Neural crest cell (in vitro differentiated cells): ENCODE results near the gene ATG2A. TPM values are rescaled to one million over a fixed set of nuclear protein-coding genes. Genes with fewer than 3 reads are reported as not detected.
A peak's percentile ranks its signal among the peaks of the same experiment; 100 is the strongest.

Experiments
- DNase-seq: peaks from one replicate; pipeline ENCODE4 v3.0.0; 2021; ENCODE audit warnings: low read depth, mixed read lengths, low spot score
- H3K27ac Mint-ChIP-seq: one replicate; pipeline ENCODE4 v1.8.0; 2021; ENCODE audit warnings: mild to moderate bottlenecking, mixed read lengths; ENCODE audit not compliant: unreplicated experiment
- H3K27me3 Mint-ChIP-seq: 2 replicates; pipeline ENCODE4 v1.8.0; 2021; ENCODE audit warnings: low read depth, mild to moderate bottlenecking, mixed read lengths
- H3K36me3 Mint-ChIP-seq: 2 replicates; pipeline ENCODE4 v1.8.0; 2021; ENCODE audit warnings: low read depth, mild to moderate bottlenecking, mixed read lengths
- H3K4me1 Mint-ChIP-seq: 2 replicates; pipeline ENCODE4 v1.8.0; 2021; ENCODE audit warnings: mixed read lengths
- H3K4me3 Mint-ChIP-seq: one replicate; pipeline ENCODE4 v1.8.0; 2021; ENCODE audit warnings: mild to moderate bottlenecking, mixed read lengths
- H3K9me3 Mint-ChIP-seq: 2 replicates; pipeline ENCODE4 v1.8.0; 2021; ENCODE audit warnings: mixed read lengths
- total RNA-seq: library from RNA; stranded (reverse); gene quantifications from 2 replicates; pipeline ENCODE4 v1.2.1, GENCODE V29; 2021
- TF ChIP-seq, protein P1 (sequence below): fragments of 200-600 bp; sonication (generic); conservative IDR thresholded peaks from 2 replicates; pipeline ENCODE4 v1.5.0; 2021; ENCODE audit warnings: antibody characterized with exemption, mild to moderate bottlenecking

Gene ATG2A
- total RNA-seq, 1 donor from 2014 or later, result 24.8 TPM

DNA sequence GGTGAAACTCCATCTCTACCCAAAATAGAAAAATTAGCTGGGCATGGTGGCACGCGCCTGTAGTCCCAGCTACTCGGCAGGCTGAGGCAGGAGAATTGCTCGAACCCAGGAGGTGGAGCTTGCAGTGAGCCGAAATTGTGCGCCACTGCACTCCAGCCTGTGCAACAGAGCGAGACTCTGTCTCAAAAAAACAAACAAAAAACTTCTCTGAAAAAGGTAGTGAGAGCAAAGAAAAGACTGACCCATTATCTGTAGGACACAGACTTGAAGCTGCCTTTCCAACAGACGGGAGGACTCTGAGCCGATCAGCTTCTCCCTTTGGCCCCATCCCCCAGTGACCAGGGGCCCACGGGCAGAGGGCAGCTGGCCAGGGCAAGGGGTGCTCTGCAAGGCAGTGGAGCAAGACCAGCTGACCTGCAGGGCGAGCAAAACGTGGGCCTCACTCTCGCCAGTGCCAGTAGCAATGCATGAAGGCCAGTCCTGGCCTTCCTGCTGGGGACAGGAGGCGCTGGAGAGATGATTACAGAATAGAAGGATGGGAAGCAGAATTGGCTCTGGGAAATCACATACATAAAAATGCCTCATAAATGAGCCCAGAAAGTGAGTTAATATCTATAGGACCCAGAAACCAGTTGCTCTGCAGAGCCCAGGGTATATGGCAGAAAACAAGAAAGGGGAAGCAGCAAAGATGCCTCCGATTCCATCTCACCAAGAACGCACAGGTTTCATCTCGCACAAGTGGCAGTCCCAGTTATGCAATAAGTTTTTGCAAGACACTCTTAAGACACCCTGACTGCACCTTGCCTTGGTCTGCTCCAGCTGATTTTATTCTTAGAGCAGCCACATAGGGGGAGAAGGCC, 41.4 kb downstream of the ATG2A start:
- H3K36me3 Mint-ChIP-seq, result no peaks in the 10 kb centered on the region
- H3K4me3 Mint-ChIP-seq, result peak overlapping the region; percentile 98
- H3K27me3 Mint-ChIP-seq, result no peaks in the 10 kb centered on the region
- H3K4me1 Mint-ChIP-seq, result peaks cover 65% of the 10 kb centered on the region
- TF ChIP-seq, protein P1, sequence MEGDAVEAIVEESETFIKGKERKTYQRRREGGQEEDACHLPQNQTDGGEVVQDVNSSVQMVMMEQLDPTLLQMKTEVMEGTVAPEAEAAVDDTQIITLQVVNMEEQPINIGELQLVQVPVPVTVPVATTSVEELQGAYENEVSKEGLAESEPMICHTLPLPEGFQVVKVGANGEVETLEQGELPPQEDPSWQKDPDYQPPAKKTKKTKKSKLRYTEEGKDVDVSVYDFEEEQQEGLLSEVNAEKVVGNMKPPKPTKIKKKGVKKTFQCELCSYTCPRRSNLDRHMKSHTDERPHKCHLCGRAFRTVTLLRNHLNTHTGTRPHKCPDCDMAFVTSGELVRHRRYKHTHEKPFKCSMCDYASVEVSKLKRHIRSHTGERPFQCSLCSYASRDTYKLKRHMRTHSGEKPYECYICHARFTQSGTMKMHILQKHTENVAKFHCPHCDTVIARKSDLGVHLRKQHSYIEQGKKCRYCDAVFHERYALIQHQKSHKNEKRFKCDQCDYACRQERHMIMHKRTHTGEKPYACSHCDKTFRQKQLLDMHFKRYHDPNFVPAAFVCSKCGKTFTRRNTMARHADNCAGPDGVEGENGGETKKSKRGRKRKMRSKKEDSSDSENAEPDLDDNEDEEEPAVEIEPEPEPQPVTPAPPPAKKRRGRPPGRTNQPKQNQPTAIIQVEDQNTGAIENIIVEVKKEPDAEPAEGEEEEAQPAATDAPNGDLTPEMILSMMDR, result no peak
- no peak overlapping the region for H3K27ac Mint-ChIP-seq
- H3K9me3 Mint-ChIP-seq, result no peaks in the 10 kb centered on the region
- DNase-seq, result no peak

- no peak for DNase-seq
- no peaks in the 10 kb centered on the region for H3K36me3 Mint-ChIP-seq
- H3K27me3 Mint-ChIP-seq, result no peaks in the 10 kb centered on the region
- H3K27ac Mint-ChIP-seq, result peak overlapping the region; percentile 40
- peaks cover 61% of the 10 kb centered on the region for H3K4me1 Mint-ChIP-seq
- peak overlapping the region; percentile 98 for H3K4me3 Mint-ChIP-seq
- no peaks in the 10 kb centered on the region for H3K9me3 Mint-ChIP-seq
- TF ChIP-seq, protein P1, result no peak
These were observed 42.4 kb downstream of the ATG2A start for GRCh38 chr11:64874308-64875240.

GRCh38 chr11:64872790-64873488, 44.1 kb downstream of the ATG2A start:
- peaks cover 59% of the 10 kb centered on the region for H3K4me1 Mint-ChIP-seq
- H3K4me3 Mint-ChIP-seq, result no peak overlapping the region
- TF ChIP-seq, protein P1, result no peak
- H3K27ac Mint-ChIP-seq, result no peak overlapping the region
- no peaks in the 10 kb centered on the region for H3K27me3 Mint-ChIP-seq
- no peaks in the 10 kb centered on the region for H3K36me3 Mint-ChIP-seq
- DNase-seq, result no peak
- H3K9me3 Mint-ChIP-seq, result no peaks in the 10 kb centered on the region

DNA sequence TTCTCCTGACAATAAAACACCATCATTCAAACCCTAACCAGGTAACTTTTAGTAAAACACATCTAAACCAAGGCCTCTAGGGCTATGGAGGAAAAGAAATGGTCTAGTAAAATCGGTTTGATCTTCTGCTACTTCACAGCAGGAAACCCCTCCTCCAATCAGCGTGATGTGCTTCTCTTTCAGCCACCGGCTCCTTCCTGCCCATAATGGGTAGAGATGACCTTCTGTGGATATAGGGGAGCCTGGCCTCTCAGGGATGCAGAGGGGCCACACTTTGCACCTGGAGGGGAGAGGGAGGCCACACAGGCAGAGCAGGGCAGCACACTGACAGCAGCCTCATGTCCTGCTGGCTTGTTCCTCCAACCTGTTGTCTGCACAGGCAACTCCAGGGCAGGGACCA, 45.5 kb downstream of the ATG2A start:
- peaks cover 47% of the 10 kb centered on the region for H3K4me1 Mint-ChIP-seq
- TF ChIP-seq, protein P1, result no peak

DNA sequence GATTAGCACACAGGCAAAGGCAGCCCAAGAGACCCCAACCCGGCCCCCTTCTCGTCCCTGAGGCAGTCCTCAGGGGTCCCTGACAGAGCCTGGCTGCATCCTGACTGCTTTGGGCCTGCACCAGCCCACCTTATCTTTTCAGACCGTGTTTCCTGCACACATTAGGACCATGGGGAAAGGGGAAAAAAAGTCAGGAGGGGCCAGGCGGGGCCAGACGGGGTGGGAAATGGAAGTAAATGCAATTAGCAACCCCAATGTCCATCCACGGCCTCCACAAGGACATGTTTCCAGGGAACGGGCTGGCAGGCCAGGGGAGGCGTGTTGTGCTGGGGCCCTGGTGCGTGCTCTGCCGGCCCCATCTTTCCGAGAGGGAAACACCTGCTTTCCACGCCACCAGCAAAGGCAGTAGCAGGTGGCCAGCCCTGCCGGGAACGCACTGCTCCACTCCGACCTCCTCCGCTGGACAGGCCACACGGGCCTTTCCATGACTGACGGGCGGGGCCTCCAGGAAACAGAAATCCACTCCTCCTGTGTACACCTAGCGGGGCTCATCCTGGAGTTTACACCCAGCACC, 46.0 kb downstream of the ATG2A start:
- Mint-ChIP-seq H3K27ac (peak overlapping the region; percentile 85), H3K4me1 (peaks cover 45% of the 10 kb centered on the region), H3K9me3 (no peaks in the 10 kb centered on the region), H3K4me3 (peak overlapping the region; percentile 27), H3K36me3 (no peaks in the 10 kb centered on the region), H3K27me3 (no peaks in the 10 kb centered on the region)
- DNase-seq, result no peak
- TF ChIP-seq, protein P1, result no peak

More for the DNA sequence above, 45.5 kb downstream of the ATG2A start:
- Mint-ChIP-seq H3K27me3 (no peaks in the 10 kb centered on the region), H3K4me3 (peak overlapping the region; percentile 4), H3K36me3 (no peaks in the 10 kb centered on the region), H3K27ac (no peak overlapping the region), H3K9me3 (no peaks in the 10 kb centered on the region)
- DNase-seq, result no peak
